Upper lobe of left lung (tissue), 4 donors: Measurements from ENCODE around the gene SCN2A.

Source experiments
- CTCF ChIP-seq, 6 experiments: fragments of 450-650 bp in 4 of 6; fragments of 200-600 bp in 2 of 6; sonication (generic) in 2 of 6; IDR thresholded peaks; one replicate each; pipeline ENCODE4 v1.5.1; 2016 to 2019; ENCODE audit warnings: antibody characterized with exemption in 6 of 6
- EP300 ChIP-seq, 4 donors: sonication (generic); formaldehyde crosslinking; IDR thresholded peaks; one replicate each; pipeline ENCODE4 v1.5.1; 2017; ENCODE audit warnings: antibody characterized with exemption in 4 of 4, control low read depth in 2 of 4
- POLR2A ChIP-seq, 4 donors: fragments of 450-650 bp; IDR thresholded peaks; one replicate each; pipeline ENCODE4 v1.5.1; 2016 to 2017; ENCODE audit warnings: antibody characterized with exemption in 4 of 4, mild to moderate bottlenecking in 2 of 4

GRCh38 chr2:165277295-165277694, 38.1 kb downstream of the SCN2A start:
- TF ChIP-seq CTCF (IDR thresholded peaks at IDR 0.05) = no peak
- TF ChIP-seq EP300 (IDR thresholded peaks at IDR 0.05) = no peak
- TF ChIP-seq POLR2A (IDR thresholded peaks at IDR 0.05) = no peak
